Measurements from ENCODE around the gene ITPK1.

ITPK1 gene

GRCh38 chr14:92938235-92938875 is 177.4 kb downstream of the ITPK1 start:
- Histone ChIP-seq H3K9me3 (ENCODE audit: control insufficient read depth, low read length) (no peaks in the 10 kb centered on the region), H3K27me3 (ENCODE audit: control insufficient read depth, insufficient read depth, low read length) (no peaks in the 10 kb centered on the region), H3K4me3 (ENCODE audit: low read length) (no peak overlapping the region), H3K4me1 (ENCODE audit: control insufficient read depth, insufficient read depth, low read length) (no peaks in the 10 kb centered on the region), H3K36me3 (ENCODE audit: control insufficient read depth, insufficient read depth, low read length) (no peaks in the 10 kb centered on the region), H3K9ac (ENCODE audit: low read length) (no peak overlapping the region)

DNA sequence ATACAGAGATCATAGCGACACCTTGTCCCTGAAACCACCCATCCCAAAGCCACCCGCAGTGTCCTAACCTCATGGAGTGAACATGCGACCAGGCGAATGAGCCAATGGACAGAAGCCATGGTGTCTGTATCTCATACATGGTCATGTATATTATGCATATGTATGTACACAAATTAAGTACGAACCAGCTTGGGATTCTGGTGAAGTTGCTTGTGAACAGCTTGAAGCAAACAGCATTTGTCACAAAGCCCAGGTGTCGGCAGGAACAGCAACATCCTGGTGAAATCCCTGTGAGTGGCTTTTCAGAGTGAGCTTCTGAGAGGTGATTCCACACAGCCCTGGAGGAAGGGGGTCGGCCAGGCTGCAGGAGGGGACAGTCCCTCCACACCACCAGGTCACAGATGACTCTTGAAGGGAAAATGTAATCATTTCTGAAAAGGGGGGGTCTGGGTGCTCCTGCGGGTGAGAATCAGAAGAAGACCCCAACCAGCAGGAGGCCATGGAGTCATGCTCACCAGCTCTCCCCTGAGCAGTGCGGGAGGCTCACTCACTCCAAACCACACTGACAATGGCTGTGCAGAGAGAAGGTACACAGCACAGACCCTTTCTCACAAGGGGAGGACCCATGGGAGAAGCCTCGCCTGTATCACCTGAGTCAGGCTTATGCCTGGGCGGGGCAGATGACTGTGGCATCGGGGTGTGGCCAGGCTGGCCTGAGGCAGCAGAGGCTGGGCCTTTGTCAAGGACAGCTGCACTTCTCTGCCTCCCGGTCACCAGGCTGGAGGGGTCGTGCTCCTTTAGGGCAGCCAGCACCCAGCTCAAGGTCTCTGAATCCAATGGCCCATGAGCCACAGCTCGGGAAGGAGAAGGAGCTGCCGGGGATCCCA is 178.4 kb downstream of the ITPK1 start:
- no peak overlapping the region for H3K9ac ChIP-seq (ENCODE audit: low read length)
- no peaks in the 10 kb centered on the region for H3K9me3 ChIP-seq (ENCODE audit: control insufficient read depth, low read length)
- no peaks in the 10 kb centered on the region for H3K36me3 ChIP-seq (ENCODE audit: control insufficient read depth, insufficient read depth, low read length)
- no peaks in the 10 kb centered on the region for H3K4me1 ChIP-seq (ENCODE audit: control insufficient read depth, insufficient read depth, low read length)
- H3K4me3 ChIP-seq (ENCODE audit: low read length), result no peak overlapping the region
- no peaks in the 10 kb centered on the region for H3K27me3 ChIP-seq (ENCODE audit: control insufficient read depth, insufficient read depth, low read length)

- H3K9ac ChIP-seq (ENCODE audit: low read length), result no peak overlapping the region
- no peaks in the 10 kb centered on the region for H3K4me1 ChIP-seq (ENCODE audit: control insufficient read depth, insufficient read depth, low read length)
- no peaks in the 10 kb centered on the region for H3K27me3 ChIP-seq (ENCODE audit: control insufficient read depth, insufficient read depth, low read length)
- no peak overlapping the region for H3K4me3 ChIP-seq (ENCODE audit: low read length)
- H3K36me3 ChIP-seq (ENCODE audit: control insufficient read depth, insufficient read depth, low read length), result no peaks in the 10 kb centered on the region
- H3K9me3 ChIP-seq (ENCODE audit: control insufficient read depth, low read length), result no peaks in the 10 kb centered on the region
Observed at GRCh38 chr14:92936085-92936484, 179.6 kb downstream of the ITPK1 start.

- H3K9ac ChIP-seq (ENCODE audit: low read length), result no peak overlapping the region
- no peaks in the 10 kb centered on the region for H3K4me1 ChIP-seq (ENCODE audit: control insufficient read depth, insufficient read depth, low read length)
- no peaks in the 10 kb centered on the region for H3K36me3 ChIP-seq (ENCODE audit: control insufficient read depth, insufficient read depth, low read length)
- no peaks in the 10 kb centered on the region for H3K9me3 ChIP-seq (ENCODE audit: control insufficient read depth, low read length)
- H3K4me3 ChIP-seq (ENCODE audit: low read length), result no peak overlapping the region
- no peaks in the 10 kb centered on the region for H3K27me3 ChIP-seq (ENCODE audit: control insufficient read depth, insufficient read depth, low read length)
Observed at GRCh38 chr14:92935446-92935845, 180.3 kb downstream of the ITPK1 start.

- Histone ChIP-seq H3K27me3 (ENCODE audit: control insufficient read depth, insufficient read depth, low read length) (no peaks in the 10 kb centered on the region), H3K9me3 (ENCODE audit: control insufficient read depth, low read length) (no peaks in the 10 kb centered on the region), H3K4me3 (ENCODE audit: low read length) (no peak overlapping the region), H3K9ac (ENCODE audit: low read length) (no peak overlapping the region), H3K36me3 (ENCODE audit: control insufficient read depth, insufficient read depth, low read length) (no peaks in the 10 kb centered on the region), H3K4me1 (ENCODE audit: control insufficient read depth, insufficient read depth, low read length) (no peaks in the 10 kb centered on the region)
Observed at GRCh38 chr14:92934196-92935085, 181.3 kb downstream of the ITPK1 start.

DNA sequence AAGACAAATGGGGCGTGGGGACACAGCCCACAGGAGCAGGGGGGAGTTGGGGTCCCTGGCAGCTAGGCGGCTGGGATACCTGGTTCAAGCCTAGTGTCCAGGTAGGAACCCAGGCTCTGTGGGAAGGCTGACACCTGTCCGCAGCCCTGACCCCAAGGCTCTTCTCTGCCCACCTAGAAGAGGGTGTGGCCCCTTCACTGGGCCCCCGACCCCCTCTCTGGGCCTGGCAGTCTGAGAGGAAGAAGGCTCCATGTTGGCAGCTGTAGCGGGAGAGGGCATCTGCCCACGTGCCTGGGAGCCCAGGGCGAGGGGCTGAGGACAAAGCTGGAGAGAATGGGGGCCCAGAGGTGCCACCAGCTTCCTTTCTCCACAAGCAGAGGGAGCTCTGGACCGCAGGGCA is 182.2 kb downstream of the ITPK1 start:
- Histone ChIP-seq H3K9me3 (ENCODE audit: control insufficient read depth, low read length) (no peaks in the 10 kb centered on the region), H3K4me3 (ENCODE audit: low read length) (no peak overlapping the region), H3K4me1 (ENCODE audit: control insufficient read depth, insufficient read depth, low read length) (no peaks in the 10 kb centered on the region), H3K9ac (ENCODE audit: low read length) (no peak overlapping the region), H3K36me3 (ENCODE audit: control insufficient read depth, insufficient read depth, low read length) (no peaks in the 10 kb centered on the region), H3K27me3 (ENCODE audit: control insufficient read depth, insufficient read depth, low read length) (no peaks in the 10 kb centered on the region)

DNA sequence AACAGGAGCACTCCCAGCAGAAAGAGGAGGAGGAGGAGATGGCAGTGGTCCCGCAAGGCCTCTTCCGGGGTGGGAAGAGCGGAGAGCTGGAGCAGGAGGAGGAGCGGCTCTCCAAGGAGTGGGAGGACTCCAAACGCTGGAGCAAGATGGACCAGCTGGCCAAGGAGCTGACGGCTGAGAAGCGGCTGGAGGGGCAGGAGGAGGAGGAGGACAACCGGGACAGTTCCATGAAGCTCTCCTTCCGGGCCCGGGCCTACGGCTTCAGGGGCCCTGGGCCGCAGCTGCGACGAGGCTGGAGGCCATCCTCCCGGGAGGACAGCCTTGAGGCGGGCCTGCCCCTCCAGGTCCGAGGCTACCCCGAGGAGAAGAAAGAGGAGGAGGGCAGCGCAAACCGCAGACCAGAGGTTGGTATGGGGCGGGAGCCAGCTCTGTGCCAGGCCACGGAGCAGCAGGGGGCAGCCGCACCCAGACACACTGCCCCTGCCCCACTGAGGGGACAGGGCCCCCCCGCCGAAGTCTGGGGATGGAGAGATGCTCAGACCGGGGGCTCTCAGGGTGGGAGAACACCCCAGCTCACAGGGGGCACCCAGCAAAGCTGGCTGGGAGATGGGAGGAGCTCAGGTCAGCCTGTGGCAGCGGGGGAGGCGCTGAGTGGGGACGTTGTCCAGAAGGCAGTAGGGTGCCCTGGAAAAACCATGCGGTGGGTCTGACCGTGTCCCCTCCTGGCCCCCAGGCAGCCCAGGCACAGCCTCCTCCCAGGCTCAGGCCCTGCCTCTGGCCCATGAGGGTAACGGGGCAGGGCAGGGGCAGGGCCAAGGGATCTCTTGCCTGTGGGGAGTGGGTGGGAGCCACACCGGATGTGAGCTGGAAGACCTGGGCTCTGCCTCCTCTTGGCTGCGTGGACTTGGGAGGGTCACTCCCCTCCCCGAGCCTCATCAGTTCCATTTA is 183.0 kb downstream of the ITPK1 start:
- Histone ChIP-seq H3K9ac (ENCODE audit: low read length) (no peak overlapping the region), H3K27me3 (ENCODE audit: control insufficient read depth, insufficient read depth, low read length) (no peaks in the 10 kb centered on the region), H3K4me1 (ENCODE audit: control insufficient read depth, insufficient read depth, low read length) (no peaks in the 10 kb centered on the region), H3K9me3 (ENCODE audit: control insufficient read depth, low read length) (no peaks in the 10 kb centered on the region), H3K36me3 (ENCODE audit: control insufficient read depth, insufficient read depth, low read length) (no peaks in the 10 kb centered on the region), H3K4me3 (ENCODE audit: low read length) (no peak overlapping the region)

GRCh38 chr14:92931681-92932447 is 183.9 kb downstream of the ITPK1 start:
- no peaks in the 10 kb centered on the region for H3K9me3 ChIP-seq (ENCODE audit: control insufficient read depth, low read length)
- no peaks in the 10 kb centered on the region for H3K36me3 ChIP-seq (ENCODE audit: control insufficient read depth, insufficient read depth, low read length)
- H3K9ac ChIP-seq (ENCODE audit: low read length), result no peak overlapping the region
- no peaks in the 10 kb centered on the region for H3K27me3 ChIP-seq (ENCODE audit: control insufficient read depth, insufficient read depth, low read length)
- H3K4me1 ChIP-seq (ENCODE audit: control insufficient read depth, insufficient read depth, low read length), result no peaks in the 10 kb centered on the region
- H3K4me3 ChIP-seq (ENCODE audit: low read length), result no peak overlapping the region

GRCh38 chr14:92930737-92931602 is 184.8 kb downstream of the ITPK1 start:
- Histone ChIP-seq H3K9me3 (ENCODE audit: control insufficient read depth, low read length) (no peaks in the 10 kb centered on the region), H3K9ac (ENCODE audit: low read length) (no peak overlapping the region), H3K4me3 (ENCODE audit: low read length) (no peak overlapping the region), H3K36me3 (ENCODE audit: control insufficient read depth, insufficient read depth, low read length) (no peaks in the 10 kb centered on the region), H3K4me1 (ENCODE audit: control insufficient read depth, insufficient read depth, low read length) (no peaks in the 10 kb centered on the region), H3K27me3 (ENCODE audit: control insufficient read depth, insufficient read depth, low read length) (no peaks in the 10 kb centered on the region)
